Stimulated activated CD8-positive, alpha-beta memory T cell treated with anti-CD3 and anti-CD28 coated beads, Interleukin-7, amount 100 ng/mL, for 1 hour (primary cell): ENCODE results near the gene TSPAN16.

Experiments
- DNase-seq, 2 donors: peaks; one replicate each; pipeline ENCODE4 v3.0.0-alpha.2; 2020; ENCODE audit warnings: low read depth in 2 of 2

TSPAN16 gene, protein sequence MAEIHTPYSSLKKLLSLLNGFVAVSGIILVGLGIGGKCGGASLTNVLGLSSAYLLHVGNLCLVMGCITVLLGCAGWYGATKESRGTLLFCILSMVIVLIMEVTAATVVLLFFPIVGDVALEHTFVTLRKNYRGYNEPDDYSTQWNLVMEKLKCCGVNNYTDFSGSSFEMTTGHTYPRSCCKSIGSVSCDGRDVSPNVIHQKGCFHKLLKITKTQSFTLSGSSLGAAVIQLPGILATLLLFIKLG

GRCh38 chr19:11295665-11296245, at the start of gene TSPAN16:
Gene TSPAN16 (plus strand): TSS chr19:11296160. CDS start chr19:11296298, 138 bp downstream.
- DNase-seq, result no peak

GRCh38 chr19:11246941-11247340, 49.0 kb upstream of the TSPAN16 start:
- no peak for DNase-seq

DNA sequence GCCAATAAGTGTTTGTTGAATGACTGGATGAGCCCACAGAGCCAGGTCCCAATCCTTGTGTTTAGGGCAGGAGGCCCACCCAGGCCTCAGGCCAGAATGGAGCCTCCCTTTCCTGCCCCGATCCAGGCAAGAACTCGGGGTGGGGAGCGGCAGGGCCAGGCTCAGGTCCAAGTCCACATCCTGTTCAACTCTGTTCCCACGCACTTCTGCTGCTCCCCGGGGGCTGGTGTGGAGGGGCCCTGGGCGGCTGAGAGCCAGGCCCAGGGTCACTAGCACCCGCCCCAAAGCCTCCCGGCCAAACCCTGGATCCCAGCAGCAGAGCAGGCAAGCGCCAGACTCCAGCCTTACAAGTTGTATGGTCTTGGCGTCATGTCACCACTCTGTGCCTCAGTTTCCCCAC, 48.6 kb upstream of the TSPAN16 start:
- no peak for DNase-seq

- DNase-seq, result no peak
Measured at GRCh38 chr19:11247934-11248333, 48.0 kb upstream of the TSPAN16 start.

DNA sequence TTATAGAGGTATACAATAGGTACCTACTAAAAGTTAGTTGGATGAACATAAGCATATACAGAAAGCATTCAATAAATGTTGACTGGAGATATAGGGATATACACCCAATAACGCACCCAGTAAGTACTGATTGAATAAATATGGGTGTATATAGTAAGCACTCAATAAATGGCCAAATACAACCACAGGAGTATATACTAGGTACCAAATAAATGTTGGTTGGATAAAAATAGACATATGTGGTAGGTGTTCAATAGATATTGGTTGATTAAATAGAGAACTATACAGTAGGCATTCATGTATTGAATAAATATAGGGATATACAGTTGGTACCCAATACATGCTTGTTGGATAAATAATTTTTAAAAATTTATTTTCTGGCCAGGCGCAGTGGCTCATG, 47.1 kb upstream of the TSPAN16 start:
- DNase-seq, result no peak

DNA sequence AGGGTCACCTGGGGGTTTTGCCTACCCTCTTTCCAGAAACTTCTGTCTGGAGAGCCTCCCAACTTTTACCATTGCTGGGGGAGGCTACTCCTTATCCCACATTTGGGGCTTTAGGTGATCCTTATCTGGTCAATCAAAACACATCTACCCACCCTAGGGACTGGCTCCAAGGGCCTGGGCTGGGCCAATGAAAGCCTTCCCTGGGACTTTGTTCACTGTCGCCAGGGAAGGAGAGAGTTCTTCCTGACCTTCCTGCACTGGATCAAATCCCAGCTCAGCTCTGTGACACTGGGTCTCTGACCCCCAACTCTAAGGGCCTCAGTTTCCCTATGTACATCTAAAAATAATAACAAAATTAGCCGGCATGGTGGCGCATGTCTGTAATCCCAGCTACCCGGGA, 44.7 kb upstream of the TSPAN16 start:
- no peak for DNase-seq

- no peak for DNase-seq
Measured at GRCh38 chr19:11251650-11252314, 44.2 kb upstream of the TSPAN16 start.

DNA sequence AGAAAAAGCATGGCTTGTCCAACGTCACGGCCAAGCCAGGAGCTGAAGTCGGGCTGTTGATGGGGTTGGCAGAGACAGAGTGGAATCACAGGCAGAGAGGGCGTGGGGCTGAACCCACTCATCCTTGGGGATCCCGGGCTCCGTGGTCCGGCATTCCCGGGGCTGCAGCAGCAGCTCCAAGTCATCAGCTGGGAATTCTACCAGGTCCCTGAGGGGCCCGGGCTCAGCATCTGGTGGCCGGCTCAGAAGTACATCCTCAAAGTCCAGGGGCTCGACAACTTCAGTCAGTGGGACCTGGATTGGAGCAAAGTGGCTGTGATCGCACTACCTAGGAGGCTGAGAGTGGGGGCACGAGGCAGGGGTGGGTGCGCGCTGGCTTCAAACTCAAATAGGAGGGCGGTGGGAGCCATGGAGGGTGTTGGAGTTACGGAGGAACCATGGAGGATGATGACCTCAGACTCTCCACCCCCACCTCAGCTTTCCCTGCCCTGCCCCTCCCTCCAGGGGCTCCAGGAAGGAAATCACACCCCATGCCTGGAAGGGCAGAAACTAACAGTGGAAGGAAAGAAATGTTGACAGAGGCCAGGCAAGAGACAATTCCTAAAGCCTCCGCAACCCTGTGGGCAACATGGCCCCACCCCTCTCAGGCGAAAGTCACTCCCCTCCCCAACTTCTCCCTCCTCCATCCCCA, 43.1 kb upstream of the TSPAN16 start:
- no peak for DNase-seq

DNA sequence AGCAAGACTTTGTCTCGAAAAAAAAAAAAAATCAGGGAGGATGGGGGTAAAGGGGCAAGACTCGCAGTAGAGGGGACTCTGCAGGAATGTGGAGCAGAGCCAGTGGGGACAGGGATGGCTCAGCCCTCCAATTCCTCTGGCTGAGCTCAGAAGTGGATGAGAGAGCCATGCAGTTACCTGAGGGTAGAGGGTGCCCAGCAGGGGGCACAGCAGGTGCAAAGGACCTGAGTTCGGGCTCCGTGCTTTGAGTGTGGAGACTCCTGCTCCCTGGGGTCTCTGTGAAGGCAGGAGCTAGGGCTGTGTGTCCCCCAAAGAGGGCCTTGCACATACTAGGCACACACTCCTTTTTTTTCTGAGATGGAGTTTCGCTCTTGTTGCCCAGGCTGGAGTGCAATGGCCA, 41.3 kb upstream of the TSPAN16 start:
- DNase-seq, result no peak

DNA sequence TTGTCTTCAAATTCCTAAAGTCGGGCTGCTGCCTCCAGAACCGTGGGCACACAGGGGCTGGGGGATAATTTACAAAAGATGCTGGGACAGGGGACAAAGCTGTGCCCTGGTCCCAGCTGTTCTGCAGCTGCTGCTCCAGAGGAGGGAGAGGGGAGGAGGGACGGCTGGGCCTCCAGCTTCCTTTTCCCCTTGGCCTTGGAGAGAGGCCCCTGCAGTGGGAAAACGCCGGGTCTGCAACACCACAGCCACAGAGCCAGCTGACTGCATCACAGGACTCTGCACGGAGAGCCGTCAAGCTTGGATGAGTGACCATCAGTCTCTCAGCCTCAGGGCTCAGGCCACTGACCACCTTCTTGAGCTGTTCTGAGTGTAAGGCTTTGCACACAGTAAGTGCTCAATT, 39.8 kb upstream of the TSPAN16 start:
- DNase-seq, result no peak

DNA sequence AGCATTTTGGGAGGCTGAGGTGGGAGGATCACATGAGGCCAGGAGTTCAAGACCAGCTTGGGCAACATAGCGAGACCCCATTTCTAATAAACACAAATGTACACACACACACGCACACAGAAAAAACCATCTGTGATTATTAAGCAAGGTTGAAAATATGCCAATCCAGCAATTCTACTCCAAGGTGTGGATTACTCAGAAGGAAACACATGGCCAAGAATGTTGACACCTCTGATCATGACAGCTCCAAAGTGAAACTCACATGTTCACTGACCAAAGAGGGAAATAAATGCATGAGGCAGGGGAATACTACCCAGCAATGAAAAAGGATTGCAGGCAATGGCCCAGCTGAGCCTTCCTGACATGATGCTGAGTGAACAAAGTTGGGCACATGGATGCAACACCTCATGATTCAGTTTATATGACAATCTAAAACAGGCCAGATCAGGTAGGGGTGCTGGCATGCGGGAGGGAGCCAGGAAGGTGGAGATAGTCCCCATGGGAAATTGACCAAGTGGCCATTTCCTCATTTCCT, 38.0 kb upstream of the TSPAN16 start:
- no peak for DNase-seq

- DNase-seq, result no peak
Measured at GRCh38 chr19:11260996-11261395, 35.0 kb upstream of the TSPAN16 start.

DNA sequence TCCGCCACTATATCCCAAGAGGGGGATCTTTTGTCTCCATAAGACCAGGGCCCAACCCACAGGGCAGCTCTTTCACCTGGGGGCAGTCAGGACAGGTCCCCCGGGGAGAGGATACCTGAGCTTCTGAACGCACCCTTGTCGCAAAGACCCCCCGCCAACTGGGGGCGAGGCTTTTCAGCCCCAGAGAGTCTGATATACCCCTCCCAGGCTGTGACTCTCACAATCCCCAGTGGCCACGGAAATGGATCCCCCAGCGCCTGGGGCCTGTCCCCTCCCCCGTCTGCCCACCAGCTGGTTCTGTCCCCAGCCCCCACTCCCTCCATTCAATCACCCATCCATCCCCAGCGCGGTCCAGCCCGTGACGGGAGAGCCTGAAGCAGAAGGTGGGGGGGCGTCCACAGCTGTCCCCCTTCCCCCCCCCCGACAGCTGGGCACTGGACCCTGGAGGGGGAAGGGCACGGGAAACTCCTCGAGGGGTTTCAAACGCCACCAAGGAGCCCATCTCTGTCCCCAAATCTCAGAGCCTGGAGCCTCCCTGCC, 34.5 kb upstream of the TSPAN16 start:
- DNase-seq, result no peak

- no peak for DNase-seq
Measured at GRCh38 chr19:11261971-11262839, 33.8 kb upstream of the TSPAN16 start, which contains the start of gene DOCK6. Gene DOCK6 (minus strand): TSS chr19:11262524. CDS start chr19:11262440, 84 bp downstream.

DNA sequence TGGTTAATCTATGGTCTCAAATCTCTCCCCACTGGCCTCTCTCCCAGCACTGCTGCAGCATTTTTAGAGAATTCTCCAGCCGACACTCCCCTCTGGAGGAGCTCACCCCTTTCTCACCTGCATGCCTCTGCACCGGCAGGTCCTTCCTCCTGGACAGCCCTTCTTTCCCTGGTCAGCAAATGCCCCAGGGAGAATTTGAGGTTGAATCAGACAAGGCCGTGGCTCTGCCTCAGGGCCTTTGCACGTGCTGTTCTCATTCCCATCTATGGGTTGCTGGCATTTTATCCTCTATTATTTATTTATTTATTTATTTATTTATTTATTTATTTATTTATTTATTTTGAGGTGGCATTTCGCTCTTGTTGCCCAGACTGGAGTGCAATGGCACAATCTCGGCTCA, 32.2 kb upstream of the TSPAN16 start:
- no peak for DNase-seq

GRCh38 chr19:11264452-11265176, 31.3 kb upstream of the TSPAN16 start:
- DNase-seq, result no peak

DNA sequence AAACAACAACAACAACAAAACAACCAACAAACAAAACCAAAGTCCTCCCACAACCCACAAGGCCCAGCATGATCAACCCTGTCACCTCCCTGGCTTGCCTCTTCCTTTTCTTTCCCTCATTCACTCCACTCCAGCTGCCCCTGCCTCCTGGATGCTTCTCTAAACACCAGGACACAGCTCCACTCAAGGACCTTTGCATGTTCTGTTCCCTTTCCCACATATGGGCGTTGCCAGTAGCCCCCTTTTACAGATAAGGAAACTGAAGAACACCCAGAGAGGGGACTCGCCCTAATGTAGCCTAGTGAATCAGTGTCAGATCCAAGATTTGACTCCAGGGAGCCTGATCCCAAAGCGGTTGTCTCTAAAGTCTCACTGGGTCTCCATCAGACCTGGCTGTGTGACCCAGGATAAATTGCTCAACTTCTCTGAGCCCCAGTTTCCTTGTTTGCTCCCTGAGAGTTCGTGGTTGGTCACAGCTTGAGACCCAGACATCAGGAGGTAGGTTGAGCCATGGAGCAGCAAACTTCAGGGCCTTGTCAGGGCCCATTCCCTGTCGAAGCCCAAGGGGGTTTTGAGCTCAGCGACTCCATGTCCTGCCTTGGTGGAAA, 30.7 kb upstream of the TSPAN16 start:
- DNase-seq, result no peak

DNA sequence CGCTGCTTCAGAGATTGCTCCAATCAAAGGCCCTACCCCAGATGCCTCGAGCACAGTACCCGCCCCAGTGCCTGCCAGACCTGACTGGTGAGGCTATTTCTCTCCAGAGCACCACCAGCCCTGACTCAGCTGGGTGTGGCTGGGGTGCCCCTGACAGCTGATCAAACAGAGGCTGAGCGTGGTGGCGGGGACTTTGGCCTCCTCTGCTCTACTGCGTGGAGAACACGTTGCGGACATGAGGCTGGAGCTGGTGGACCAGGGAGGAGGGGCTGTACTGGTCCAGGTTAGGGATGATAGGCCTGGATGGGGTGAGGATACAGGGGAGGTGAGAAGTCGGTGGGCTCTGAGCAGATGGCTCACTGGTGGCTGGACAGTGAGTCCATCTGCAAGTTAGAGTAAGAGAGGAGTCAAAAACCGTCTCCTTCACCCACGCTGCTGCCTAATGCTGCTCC, 30.1 kb upstream of the TSPAN16 start:
- no peak for DNase-seq

GRCh38 chr19:11267316-11268085, 28.5 kb upstream of the TSPAN16 start:
- DNase-seq, result no peak
